DOHH2 (cell line): ENCODE data around the gene ORAI3.

Experiments
- H3F3A ChIP-seq: fragments of 200-600 bp; sonication (generic), shearing (Covaris generic); 2 replicates; pipeline ENCODE4 v1.6.0; 2016; ENCODE audit warnings: antibody characterized with exemption, mild to moderate bottlenecking; ENCODE audit not compliant: control insufficient read depth, insufficient read depth
- H3K27ac ChIP-seq: fragments of 200-600 bp; sonication (generic); 2 replicates; pipeline ENCODE4 v1.5.1; 2014; ENCODE audit warnings: low read depth, mild to moderate bottlenecking, low read length, moderate library complexity
- H3K27me3 ChIP-seq: fragments of 200-600 bp; sonication (generic); 2 replicates; pipeline ENCODE4 v1.6.1; 2014; ENCODE audit warnings: mild to moderate bottlenecking, low read length, mixed read lengths; ENCODE audit not compliant: control insufficient read depth
- H3K36me3 ChIP-seq: fragments of 200-600 bp; sonication (generic); 2 replicates; pipeline ENCODE4 v1.6.1; 2014; ENCODE audit warnings: mild to moderate bottlenecking, low read length, moderate library complexity, mixed read lengths; ENCODE audit not compliant: control insufficient read depth
- H3K4me1 ChIP-seq: fragments of 200-600 bp; sonication (generic); 2 replicates; pipeline ENCODE4 v1.6.1; 2014; ENCODE audit warnings: mild to moderate bottlenecking, low read length, mixed read lengths; ENCODE audit not compliant: control insufficient read depth
- H3K4me2 ChIP-seq: fragments of 200-600 bp; sonication (generic); 2 replicates; pipeline ENCODE4 v1.6.0; 2014; ENCODE audit warnings: mild to moderate bottlenecking, low read length, moderate library complexity
- H3K4me3 ChIP-seq: fragments of 200-600 bp; sonication (generic); 2 replicates; pipeline ENCODE4 v1.5.1; 2014; ENCODE audit warnings: mild to moderate bottlenecking, low read length, mixed read lengths
- H3K79me2 ChIP-seq: fragments of 200-600 bp; sonication (generic); 2 replicates; pipeline ENCODE4 v1.6.1; 2014; ENCODE audit warnings: mild to moderate bottlenecking, low read length, mixed read lengths; ENCODE audit not compliant: control insufficient read depth
- H3K9me2 ChIP-seq: fragments of 200-600 bp; sonication (generic); replicated peaks from 2 replicates; pipeline ENCODE4 v1.6.1; 2014; ENCODE audit warnings: mild to moderate bottlenecking, low read length, mixed read lengths; ENCODE audit not compliant: control insufficient read depth
- H3K9me3 ChIP-seq: fragments of 200-600 bp; sonication (generic); 2 replicates; pipeline ENCODE4 v1.6.1; 2014; ENCODE audit warnings: antibody characterized with exemption, low read length, mixed read lengths; ENCODE audit not compliant: control insufficient read depth, insufficient read depth
- H4K20me1 ChIP-seq: fragments of 200-600 bp; sonication (generic); 2 replicates; pipeline ENCODE4 v1.6.0; 2014; ENCODE audit warnings: low read depth, mild to moderate bottlenecking, antibody characterized with exemption, low read length, moderate library complexity; ENCODE audit not compliant: control insufficient read depth, insufficient read depth
- CTCF ChIP-seq: fragments of 200-600 bp; sonication (generic); IDR thresholded peaks from one replicate; pipeline ENCODE4 v1.5.1; 2014; ENCODE audit warnings: antibody characterized with exemption, mild to moderate bottlenecking, low read depth, low read length; ENCODE audit not compliant: poor library complexity, severe bottlenecking
- EZH2phosphoT487 ChIP-seq: fragments of 200-600 bp; sonication (generic); IDR thresholded peaks from 2 replicates; pipeline ENCODE4 v1.6.1; 2017; ENCODE audit warnings: borderline replicate concordance, mild to moderate bottlenecking, antibody characterized with exemption, low read length, moderate library complexity, mixed read lengths

ORAI3 gene

DNA sequence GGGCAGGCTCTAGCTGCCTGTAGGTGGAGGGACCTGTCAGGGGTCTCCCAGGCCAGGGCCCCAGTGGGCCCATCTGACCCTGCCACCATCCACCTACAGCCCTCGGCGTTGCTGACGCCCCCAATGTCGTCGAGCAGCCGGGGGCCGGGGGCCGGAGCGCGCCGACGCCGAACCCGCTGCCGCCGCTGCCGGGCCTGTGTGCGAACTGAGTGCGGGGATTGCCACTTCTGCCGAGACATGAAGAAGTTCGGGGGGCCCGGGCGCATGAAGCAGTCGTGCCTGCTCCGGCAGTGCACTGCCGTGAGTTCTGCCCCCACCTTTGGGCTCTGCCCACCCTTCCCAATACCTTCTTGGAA lies 23.3 kb upstream of the ORAI3 start:
- Histone ChIP-seq H3K9me2 (no peaks in the 10 kb centered on the region), H3F3A (peaks cover 4% of the 10 kb centered on the region; the same call in 1 of the 2 replicates), H3K4me3 (no peak overlapping the region), H3K27me3 (no peaks in the 10 kb centered on the region), H4K20me1 (no peaks in the 10 kb centered on the region), H3K27ac (no peak overlapping the region), H3K4me1 (peaks cover 33% of the 10 kb centered on the region), H3K4me2 (no peak overlapping the region), H3K36me3 (peaks cover 29% of the 10 kb centered on the region), H3K79me2 (peaks cover 20% of the 10 kb centered on the region), H3K9me3 (no peaks in the 10 kb centered on the region)
- no peak for TF ChIP-seq EZH2phosphoT487
- TF ChIP-seq CTCF = no peak

GRCh38 chr16:30925995-30926811 lies 22.7 kb upstream of the ORAI3 start:
- Histone ChIP-seq H3K4me1 (peaks cover 33% of the 10 kb centered on the region), H3K9me3 (no peaks in the 10 kb centered on the region), H3K27me3 (no peaks in the 10 kb centered on the region), H3K79me2 (peaks cover 17% of the 10 kb centered on the region), H3K36me3 (peaks cover 35% of the 10 kb centered on the region), H3F3A (peaks cover 4% of the 10 kb centered on the region; the same call in 1 of the 2 replicates), H3K27ac (no peak overlapping the region), H3K9me2 (no peaks in the 10 kb centered on the region), H3K4me3 (no peak overlapping the region), H3K4me2 (no peak overlapping the region), H4K20me1 (no peaks in the 10 kb centered on the region)
- TF ChIP-seq CTCF (no peak), EZH2phosphoT487 (no peak)

GRCh38 chr16:30926937-30927788 lies 21.7 kb upstream of the ORAI3 start:
- Histone ChIP-seq H3K4me2 (peak overlapping the region; percentile 33; the same call in 1 of the 2 replicates), H3K79me2 (peaks cover 17% of the 10 kb centered on the region), H3K9me2 (no peaks in the 10 kb centered on the region), H4K20me1 (no peaks in the 10 kb centered on the region), H3K27ac (no peak overlapping the region), H3K9me3 (no peaks in the 10 kb centered on the region), H3K4me1 (peaks cover 25% of the 10 kb centered on the region), H3K27me3 (no peaks in the 10 kb centered on the region), H3F3A (peaks cover 4% of the 10 kb centered on the region; the same call in 1 of the 2 replicates), H3K4me3 (peak overlapping the region; percentile 9; the same call in 1 of the 2 replicates), H3K36me3 (peaks cover 41% of the 10 kb centered on the region)
- TF ChIP-seq EZH2phosphoT487 (no peak), CTCF (no peak)
